Colonic mucosa (tissue), 4 donors: ENCODE measurements around the gene CLTRN. TPM values are rescaled to one million over a fixed set of nuclear protein-coding genes. Genes with fewer than 3 reads are reported as not detected.
"Not testable (repeated sequence)": the region's sequence is repeated elsewhere in the genome, so short reads cannot be mapped to it uniquely, and the experiment has no call there.

Source experiments
- DNase-seq: peaks from one replicate; pipeline ENCODE4 v3.0.0-alpha.2; 2020
- H3K27ac ChIP-seq: fragments of 200-600 bp; one replicate; pipeline ENCODE4 v1.8.0; 2021
- H3K27me3 ChIP-seq: fragments of 200-600 bp; one replicate; pipeline ENCODE4 v1.8.0; 2021
- H3K36me3 ChIP-seq: fragments of 200-600 bp; one replicate; pipeline ENCODE4 v1.8.0; 2021
- H3K4me1 ChIP-seq: fragments of 200-600 bp; one replicate; pipeline ENCODE4 v1.8.0; 2021; ENCODE audit warnings: mild to moderate bottlenecking
- H3K4me3 ChIP-seq: fragments of 200-600 bp; one replicate; pipeline ENCODE4 v1.8.0; 2021
- H3K9ac ChIP-seq, 2 donors: one replicate each; pipeline ENCODE4 v1.7.0; 2013; ENCODE audit warnings: control low read depth in 2 of 2, low read depth in 2 of 2, low read length in 2 of 2
- H3K9me3 ChIP-seq: fragments of 200-600 bp; one replicate; pipeline ENCODE4 v1.8.0; 2021
- intact Hi-C: fragments of 100-400 bp; cut with DNase I; formaldehyde crosslinking; loops from one replicate; pipeline ENCODE4 v1.14.1; 2022
- total RNA-seq, 2 donors: library from RNA; stranded (reverse); fragmentation: NEBNext Ultra II Directional in 1 of 2; extraction: Animal tissue kit (Norgen Biotek cat#: 25700) in 1 of 2; gene quantifications; one replicate each; pipeline ENCODE4 v1.2.1, GENCODE V29; 2021
- TF ChIP-seq, protein P1 (sequence below): fragments of 200-600 bp; IDR thresholded peaks from one replicate; pipeline ENCODE4 v1.8.0; 2022; ENCODE audit warnings: antibody characterized with exemption, mild to moderate bottlenecking
- donor health status: healthy.
- donor health status: DM: no; HTN: no; CAD: no.
- donor health status: DM: no; HTN: no; CAD: no.

The CLTRN gene
- total RNA-seq, 2 donors from 2014 or later, result 0.35 TPM; not detected in 1

DNA sequence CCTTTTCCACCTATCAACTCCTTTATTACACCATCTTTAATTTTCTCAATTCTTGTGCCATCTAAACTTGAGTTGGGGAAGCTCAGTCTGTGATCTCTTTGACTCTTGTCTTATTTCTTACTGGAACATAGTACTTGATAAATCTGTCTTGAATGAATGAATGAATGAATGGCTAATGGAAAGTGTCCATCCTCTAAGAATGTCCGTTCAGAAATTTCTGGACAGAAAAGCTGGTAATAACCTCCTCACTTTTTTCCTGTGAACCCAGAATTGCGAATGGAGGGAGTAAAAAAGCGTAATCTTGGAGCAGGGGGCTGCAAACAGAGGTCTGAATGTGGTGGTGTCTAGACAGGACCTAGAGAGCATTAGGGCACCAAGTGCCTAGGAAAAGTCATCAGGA is 9.4 kb upstream of the CLTRN start:
- H3K4me1 ChIP-seq, result peaks cover 12% of the 10 kb centered on the region
- H3K9me3 ChIP-seq, result no peaks in the 10 kb centered on the region
- no peaks in the 10 kb centered on the region for H3K27me3 ChIP-seq
- peak overlapping the region in 1 of 2 donors; percentile 92 for H3K9ac ChIP-seq
- no peaks in the 10 kb centered on the region for H3K36me3 ChIP-seq
- DNase-seq, result no peak
- TF ChIP-seq, protein P1, sequence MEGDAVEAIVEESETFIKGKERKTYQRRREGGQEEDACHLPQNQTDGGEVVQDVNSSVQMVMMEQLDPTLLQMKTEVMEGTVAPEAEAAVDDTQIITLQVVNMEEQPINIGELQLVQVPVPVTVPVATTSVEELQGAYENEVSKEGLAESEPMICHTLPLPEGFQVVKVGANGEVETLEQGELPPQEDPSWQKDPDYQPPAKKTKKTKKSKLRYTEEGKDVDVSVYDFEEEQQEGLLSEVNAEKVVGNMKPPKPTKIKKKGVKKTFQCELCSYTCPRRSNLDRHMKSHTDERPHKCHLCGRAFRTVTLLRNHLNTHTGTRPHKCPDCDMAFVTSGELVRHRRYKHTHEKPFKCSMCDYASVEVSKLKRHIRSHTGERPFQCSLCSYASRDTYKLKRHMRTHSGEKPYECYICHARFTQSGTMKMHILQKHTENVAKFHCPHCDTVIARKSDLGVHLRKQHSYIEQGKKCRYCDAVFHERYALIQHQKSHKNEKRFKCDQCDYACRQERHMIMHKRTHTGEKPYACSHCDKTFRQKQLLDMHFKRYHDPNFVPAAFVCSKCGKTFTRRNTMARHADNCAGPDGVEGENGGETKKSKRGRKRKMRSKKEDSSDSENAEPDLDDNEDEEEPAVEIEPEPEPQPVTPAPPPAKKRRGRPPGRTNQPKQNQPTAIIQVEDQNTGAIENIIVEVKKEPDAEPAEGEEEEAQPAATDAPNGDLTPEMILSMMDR, result no peak
- peak overlapping the region; percentile 64 for H3K4me3 ChIP-seq
- intact Hi-C loops, result no loop called here
- peak overlapping the region; percentile 94 for H3K27ac ChIP-seq

DNA sequence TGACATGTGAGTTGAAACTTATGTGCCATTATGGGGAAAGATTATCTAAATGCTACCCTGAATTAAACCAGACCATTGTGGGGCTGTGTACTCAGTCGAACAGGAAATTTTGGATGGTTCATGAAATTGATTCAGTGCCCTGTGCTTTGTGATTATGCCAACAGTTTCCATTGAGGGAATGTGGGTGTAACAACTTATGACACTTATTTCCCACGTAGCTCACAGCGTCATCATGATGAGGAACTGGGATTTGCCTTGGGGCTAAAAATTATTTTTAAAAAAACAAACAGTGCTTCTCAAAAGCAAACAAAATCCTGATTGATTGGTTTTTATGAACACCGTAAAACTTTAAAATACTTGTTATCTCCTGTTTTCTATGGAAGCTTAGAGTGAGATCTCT is 8.3 kb upstream of the CLTRN start:
- TF ChIP-seq, protein P1, result no peak
- Histone ChIP-seq H3K27ac (no peak overlapping the region), H3K36me3 (no peaks in the 10 kb centered on the region), H3K9ac (no peak overlapping the region), H3K4me1 (peaks cover 12% of the 10 kb centered on the region), H3K4me3 (no peak overlapping the region), H3K27me3 (no peaks in the 10 kb centered on the region), H3K9me3 (no peaks in the 10 kb centered on the region)
- intact Hi-C loops, result no loop called here
- no peak for DNase-seq

DNA sequence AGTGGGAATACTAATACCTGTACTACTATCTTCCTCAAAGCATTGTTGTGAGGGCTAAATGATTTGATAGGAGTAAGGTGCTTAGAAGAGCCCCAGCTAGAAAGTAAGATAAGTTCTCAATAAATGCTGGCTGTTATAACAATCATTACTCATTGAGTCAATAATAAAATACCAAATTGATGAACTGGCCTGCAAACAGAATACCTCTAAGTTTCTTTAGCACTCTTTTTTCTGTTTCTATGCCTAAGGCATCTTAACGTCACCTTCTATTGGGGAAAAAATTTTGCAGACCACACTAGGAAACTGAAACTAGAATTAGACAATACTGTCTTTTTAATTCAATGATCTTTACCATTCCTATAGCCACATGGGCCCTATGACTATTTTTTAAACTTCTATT is 1.2 kb downstream of the CLTRN start:
- no peak for DNase-seq

DNA sequence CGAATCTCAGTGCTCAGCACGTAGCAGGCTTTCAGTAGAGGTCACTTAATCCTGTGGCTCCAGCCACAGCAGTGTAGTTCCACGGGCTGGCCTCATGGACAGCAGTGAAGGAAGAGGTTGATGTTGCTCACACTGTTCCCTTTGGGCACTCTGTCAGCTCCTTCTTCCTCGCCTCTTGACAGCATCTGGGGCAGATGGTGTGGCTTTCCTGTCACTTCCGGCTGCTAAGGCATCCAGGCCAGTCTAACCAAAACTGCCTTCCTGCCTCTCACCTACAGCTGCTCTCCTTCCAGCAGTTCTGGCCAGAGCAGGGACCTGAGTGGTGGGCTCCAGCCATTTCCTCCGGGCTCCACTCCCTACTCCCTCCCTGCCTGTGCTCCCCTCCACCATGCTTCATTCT is 9.8 kb downstream of the CLTRN start:
- intact Hi-C loops, H3K9me3 ChIP-seq, H3K9ac ChIP-seq, H3K27me3 ChIP-seq, H3K4me1 ChIP-seq, H3K4me3 ChIP-seq, H3K36me3 ChIP-seq, DNase-seq, H3K27ac ChIP-seq: not testable (repeated sequence)

More for the DNA sequence above, 1.2 kb downstream of the CLTRN start:
- Histone ChIP-seq H3K4me3 (no peak overlapping the region), H3K36me3 (no peaks in the 10 kb centered on the region), H3K9me3 (no peaks in the 10 kb centered on the region), H3K27ac (no peak overlapping the region), H3K4me1 (no peaks in the 10 kb centered on the region), H3K9ac (no peak overlapping the region), H3K27me3 (no peaks in the 10 kb centered on the region)
- intact Hi-C loops, result no loop called here
- TF ChIP-seq, protein P1, result no peak

DNA sequence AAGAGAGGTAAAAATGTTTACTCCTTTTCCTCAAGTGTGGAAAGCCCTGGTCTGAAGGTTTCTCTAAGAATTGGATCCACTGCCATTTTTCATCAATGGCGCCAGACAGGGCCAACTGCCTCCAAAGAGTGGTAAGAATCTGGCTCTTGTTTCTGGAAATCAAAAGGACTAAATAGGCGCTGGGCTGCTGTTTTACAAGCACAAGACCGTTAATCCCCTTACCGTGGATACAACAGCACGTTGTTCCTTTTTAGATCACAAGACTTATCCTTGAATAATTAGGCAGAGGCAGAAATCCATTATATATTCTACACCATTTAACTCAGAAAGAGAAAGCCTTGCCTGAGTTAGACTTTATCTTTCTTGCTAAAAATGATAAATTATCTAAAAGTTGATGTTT is 10.6 kb downstream of the CLTRN start:
- no peaks in the 10 kb centered on the region for H3K9me3 ChIP-seq
- H3K27me3 ChIP-seq, result no peaks in the 10 kb centered on the region
- H3K4me3 ChIP-seq, result no peak overlapping the region
- no peak overlapping the region for H3K9ac ChIP-seq
- H3K36me3 ChIP-seq, result no peaks in the 10 kb centered on the region
- TF ChIP-seq, protein P1, result no peak
- no peak overlapping the region for H3K27ac ChIP-seq
- no peak for DNase-seq
- no peaks in the 10 kb centered on the region for H3K4me1 ChIP-seq
- intact Hi-C loops, result no loop called here

DNA sequence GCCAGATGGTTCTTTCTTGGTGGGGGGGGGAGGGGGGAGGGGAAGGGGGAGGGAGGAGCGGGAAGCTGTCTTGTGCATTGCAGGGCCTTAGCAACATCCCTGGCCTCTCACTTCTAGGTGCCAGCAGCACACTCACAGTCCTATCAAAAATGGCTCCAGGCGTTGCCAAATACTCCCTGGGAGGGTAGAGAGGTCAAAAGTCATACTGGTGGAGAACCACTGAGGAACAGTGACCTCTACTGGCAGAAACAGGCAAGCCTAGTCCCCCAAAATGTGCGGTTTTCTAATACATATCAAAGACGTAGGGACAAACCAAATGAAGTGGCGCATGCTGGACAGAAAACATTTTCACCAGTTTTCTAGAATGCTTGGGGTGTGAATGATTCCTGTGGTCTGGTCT is 17.1 kb downstream of the CLTRN start:
- intact Hi-C loops, DNase-seq, H3K27ac ChIP-seq, H3K9me3 ChIP-seq, H3K27me3 ChIP-seq, H3K4me1 ChIP-seq, H3K4me3 ChIP-seq, H3K9ac ChIP-seq, H3K36me3 ChIP-seq: not testable (repeated sequence)

DNA sequence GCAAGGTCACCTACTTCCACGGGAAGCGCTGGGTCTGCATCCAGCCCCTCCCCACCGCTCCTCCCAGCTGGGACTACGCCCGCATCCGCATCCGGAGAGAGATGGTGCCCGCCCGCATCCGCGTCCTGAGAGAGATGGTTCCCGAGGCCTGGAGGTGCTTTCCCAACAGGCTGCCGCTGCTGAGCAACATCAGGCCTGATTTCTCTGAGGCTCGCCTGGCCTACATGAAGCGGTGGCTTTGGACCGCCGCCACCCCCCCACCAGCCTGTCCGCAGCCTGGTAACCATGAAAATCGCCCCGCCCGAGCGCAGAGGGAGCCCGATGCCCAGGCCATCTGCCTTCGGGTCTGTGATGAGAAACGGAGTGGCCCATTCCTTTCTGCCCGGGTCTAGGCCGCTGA is 18.1 kb downstream of the CLTRN start:
- no peak overlapping the region for H3K4me3 ChIP-seq
- H3K9ac ChIP-seq, result no peak overlapping the region
- TF ChIP-seq, protein P1, result no peak
- H3K9me3 ChIP-seq, result no peaks in the 10 kb centered on the region
- no peak for DNase-seq
- H3K27ac ChIP-seq, result no peak overlapping the region
- intact Hi-C loops, result no loop called here
- H3K4me1 ChIP-seq, result no peaks in the 10 kb centered on the region
- peaks cover 4% of the 10 kb centered on the region for H3K27me3 ChIP-seq
- no peaks in the 10 kb centered on the region for H3K36me3 ChIP-seq
